AG09309 (cell line): ENCODE measurements around the gene VAMP2.

Experiments
- DNase-seq: peaks from one replicate; pipeline ENCODE4 v3.0.0-alpha.2; 2010; ENCODE audit warnings: low read depth
- H3K4me3 ChIP-seq: 2 replicates; pipeline ENCODE4 v1.5.1; 2011; ENCODE audit warnings: mild to moderate bottlenecking, low read depth, low read length, moderate library complexity; ENCODE audit not compliant: control insufficient read depth
- CTCF ChIP-seq: IDR thresholded peaks from 2 replicates; pipeline ENCODE4 v1.5.1; 2011; ENCODE audit warnings: mild to moderate bottlenecking, low read depth, low read length, inconsistent platforms; ENCODE audit not compliant: insufficient read depth, control insufficient read depth; ENCODE audit errors: missing control alignments

Gene VAMP2

GRCh38 chr17:8125947-8126490, 36.7 kb downstream of the VAMP2 start:
- DNase-seq, result no peak

GRCh38 chr17:8125154-8125946, 37.4 kb downstream of the VAMP2 start:
- DNase-seq, result no peak
- H3K4me3 ChIP-seq, result peak overlapping the region; percentile 49
- no peak for TF ChIP-seq CTCF

More at GRCh38 chr17:8125947-8126490, 36.7 kb downstream of the VAMP2 start:
- peak overlapping the region; percentile 49 for H3K4me3 ChIP-seq
- TF ChIP-seq CTCF, result no peak

- TF ChIP-seq CTCF, result no peak
- DNase-seq, result no peak
- H3K4me3 ChIP-seq, result peak overlapping the region; percentile 65
These were observed 38.2 kb downstream of the VAMP2 start for GRCh38 chr17:8124350-8125153.

GRCh38 chr17:8123695-8124349, 38.9 kb downstream of the VAMP2 start, which contains the start of gene HES7:
TSS of gene HES7 (minus strand) at chr17:8124106. CDS start at chr17:8124084, 22 bp downstream.
- H3K4me3 ChIP-seq, result peak within 1 kb of the TSS; percentile 65
- TF ChIP-seq CTCF, result no peak
- no peak for DNase-seq

- H3K4me3 ChIP-seq, result peak overlapping the region; percentile 65
- TF ChIP-seq CTCF, result no peak
- DNase-seq, result no peak
These were observed 39.6 kb downstream of the VAMP2 start for GRCh38 chr17:8122924-8123694.
